HCT116 (cell line): ENCODE data around the gene TMEM145.

Source experiments
- CEBPB ChIP-seq: IDR thresholded peaks from 2 replicates; pipeline ENCODE4 v1.6.1; 2012; ENCODE audit warnings: low read depth
- CTCF ChIP-seq, 3 experiments: fragments of 200-600 bp in 1 of 3; sonication (generic) in 1 of 3; IDR thresholded peaks in 2 of 3; conservative IDR thresholded peaks in 1 of 3; 2 replicates each; pipeline ENCODE4 v1.5.1; 2012 to 2017; ENCODE audit warnings: low read depth in 2 of 3, low read length in 2 of 3, antibody characterized with exemption in 1 of 3, borderline replicate concordance in 1 of 3, control low read depth in 1 of 3, mild to moderate bottlenecking in 1 of 3, mixed read lengths in 1 of 3, mixed run types in 1 of 3, moderate library complexity in 1 of 3; ENCODE audit not compliant: insufficient read depth in 1 of 3
- EZH2 ChIP-seq: fragments of 200-600 bp; sonication (generic); IDR thresholded peaks from 2 replicates; pipeline ENCODE4 v1.6.1; 2017; ENCODE audit warnings: antibody characterized with exemption, mixed run types
- EZH2phosphoT487 ChIP-seq: fragments of 200-600 bp; IDR thresholded peaks from 2 replicates; pipeline ENCODE4 v1.6.1; 2018; ENCODE audit warnings: antibody characterized with exemption, borderline replicate concordance
- POLR2A ChIP-seq: IDR thresholded peaks from 2 replicates; pipeline ENCODE4 v1.7.0; 2011; ENCODE audit warnings: borderline replicate concordance; ENCODE audit not compliant: insufficient read depth, insufficient read length; ENCODE audit errors: extremely low read depth
- YY1 ChIP-seq: IDR thresholded peaks from 2 replicates; pipeline ENCODE4 v1.6.1; 2011; ENCODE audit warnings: low read length, low read depth, moderate library complexity, mild to moderate bottlenecking; ENCODE audit not compliant: insufficient replicate concordance; ENCODE audit errors: extremely low read depth

GRCh38 chr19:42287827-42288107, 25.3 kb upstream of the TMEM145 start:
- TF ChIP-seq CEBPB (no peak), CTCF (IDR thresholded peaks at IDR 0.05 in 2 of 3, conservative IDR thresholded peaks at IDR 0.05 in 1 of 3; ENCODE audit: borderline replicate concordance in 1 of 3, insufficient read depth in 1 of 3, low read depth in 2 of 3, low read length in 2 of 3) (no peak), YY1 (no peak), POLR2A (no peak), EZH2 (no peak), EZH2phosphoT487 (no peak)
